Measurements from ENCODE around the gene FAM78A.

DNA sequence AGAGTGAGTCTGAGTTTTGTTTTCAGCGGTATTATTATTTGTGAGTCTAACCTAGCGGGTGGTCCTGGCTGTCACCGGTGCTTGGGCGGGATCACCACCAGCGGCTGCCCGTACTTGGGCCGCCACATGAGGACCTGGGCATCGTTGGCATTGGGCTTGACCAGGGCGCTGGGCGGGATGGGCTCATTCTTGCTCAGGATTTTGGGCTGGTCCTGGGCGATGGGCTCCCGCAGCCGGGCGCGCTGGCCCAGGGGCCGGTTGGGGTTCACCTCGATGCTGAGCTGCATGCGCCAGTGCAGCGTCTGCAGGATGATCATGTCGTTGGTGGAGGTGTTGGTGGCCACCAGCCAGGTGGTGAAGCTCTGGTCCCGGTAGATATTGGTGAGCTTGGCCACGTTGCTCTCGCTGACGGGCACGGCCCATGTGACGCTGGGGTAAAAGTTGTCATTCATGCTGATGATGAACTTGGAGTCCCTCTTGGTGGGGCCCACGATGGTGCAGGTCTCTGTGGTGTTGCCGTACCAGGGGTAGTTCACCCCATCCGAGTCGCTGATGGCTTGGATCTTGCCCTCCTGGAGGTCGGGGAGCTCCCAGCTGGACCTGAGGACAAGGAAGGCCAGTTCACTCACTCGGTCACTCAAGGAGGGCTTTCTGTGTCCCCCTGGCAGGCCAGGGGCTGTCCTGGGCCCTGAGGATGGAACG, 15.4 kb downstream of the FAM78A start:
- TF ChIP-seq ELF1 (IDR thresholded peaks at IDR 0.05; ENCODE audit: borderline replicate concordance, low read depth) (no peak), POLR2A (IDR thresholded peaks at IDR 0.05; ENCODE audit: borderline replicate concordance, extremely low read depth, insufficient read depth, insufficient read length) (no peak), RAD21 (IDR thresholded peaks at IDR 0.05; ENCODE audit: low read depth) (no peak), EZH2 (IDR thresholded peaks at IDR 0.05) (no peak), TCF7L2 (IDR thresholded peaks at IDR 0.05; ENCODE audit: borderline replicate concordance, extremely low read depth, insufficient read depth, insufficient read length) (no peak)
- TF ChIP-seq, protein P1, sequence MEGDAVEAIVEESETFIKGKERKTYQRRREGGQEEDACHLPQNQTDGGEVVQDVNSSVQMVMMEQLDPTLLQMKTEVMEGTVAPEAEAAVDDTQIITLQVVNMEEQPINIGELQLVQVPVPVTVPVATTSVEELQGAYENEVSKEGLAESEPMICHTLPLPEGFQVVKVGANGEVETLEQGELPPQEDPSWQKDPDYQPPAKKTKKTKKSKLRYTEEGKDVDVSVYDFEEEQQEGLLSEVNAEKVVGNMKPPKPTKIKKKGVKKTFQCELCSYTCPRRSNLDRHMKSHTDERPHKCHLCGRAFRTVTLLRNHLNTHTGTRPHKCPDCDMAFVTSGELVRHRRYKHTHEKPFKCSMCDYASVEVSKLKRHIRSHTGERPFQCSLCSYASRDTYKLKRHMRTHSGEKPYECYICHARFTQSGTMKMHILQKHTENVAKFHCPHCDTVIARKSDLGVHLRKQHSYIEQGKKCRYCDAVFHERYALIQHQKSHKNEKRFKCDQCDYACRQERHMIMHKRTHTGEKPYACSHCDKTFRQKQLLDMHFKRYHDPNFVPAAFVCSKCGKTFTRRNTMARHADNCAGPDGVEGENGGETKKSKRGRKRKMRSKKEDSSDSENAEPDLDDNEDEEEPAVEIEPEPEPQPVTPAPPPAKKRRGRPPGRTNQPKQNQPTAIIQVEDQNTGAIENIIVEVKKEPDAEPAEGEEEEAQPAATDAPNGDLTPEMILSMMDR (IDR thresholded peaks at IDR 0.05 in 2 of 3, conservative IDR thresholded peaks at IDR 0.05 in 1 of 3; ENCODE audit: borderline replicate concordance in 1 of 3, insufficient read depth in 1 of 3, low read depth in 2 of 3, low read length in 2 of 3), result no peak

Measured in HCT116 (cell line).